ENCODE measurements around the gene LAMA4.

LAMA4 gene

GRCh38 chr6:112286010-112286409 is 31.6 kb upstream of the LAMA4 start:
- Mint-ChIP-seq H3K27me3 (peaks cover 2% of the 10 kb centered on the region), H3K4me1 (peaks cover 9% of the 10 kb centered on the region), H3K27ac (no peak overlapping the region), H3K9me3 (no peaks in the 10 kb centered on the region), H3K36me3 (no peaks in the 10 kb centered on the region), H3K4me3 (no peak overlapping the region)

- Mint-ChIP-seq H3K27me3 (peaks cover 6% of the 10 kb centered on the region), H3K4me1 (peaks cover 9% of the 10 kb centered on the region), H3K36me3 (no peaks in the 10 kb centered on the region), H3K4me3 (no peak overlapping the region), H3K27ac (no peak overlapping the region), H3K9me3 (no peaks in the 10 kb centered on the region)
These were observed 30.2 kb upstream of the LAMA4 start for GRCh38 chr6:112284603-112285002.

- Mint-ChIP-seq H3K36me3 (no peaks in the 10 kb centered on the region), H3K27me3 (peaks cover 6% of the 10 kb centered on the region), H3K4me3 (no peak overlapping the region), H3K27ac (no peak overlapping the region), H3K9me3 (no peaks in the 10 kb centered on the region), H3K4me1 (peaks cover 9% of the 10 kb centered on the region)
These were observed 29.3 kb upstream of the LAMA4 start for GRCh38 chr6:112283621-112284020.

- Mint-ChIP-seq H3K9me3 (no peaks in the 10 kb centered on the region), H3K36me3 (no peaks in the 10 kb centered on the region), H3K27ac (no peak overlapping the region), H3K27me3 (peaks cover 8% of the 10 kb centered on the region), H3K4me3 (no peak overlapping the region), H3K4me1 (peaks cover 9% of the 10 kb centered on the region)
These were observed 27.7 kb upstream of the LAMA4 start for GRCh38 chr6:112281821-112282615.

- Mint-ChIP-seq H3K36me3 (no peaks in the 10 kb centered on the region), H3K27me3 (peaks cover 14% of the 10 kb centered on the region), H3K27ac (no peak overlapping the region), H3K4me1 (no peaks in the 10 kb centered on the region), H3K9me3 (no peaks in the 10 kb centered on the region), H3K4me3 (no peak overlapping the region)
These were observed 24.9 kb upstream of the LAMA4 start for GRCh38 chr6:112279031-112279935.

GRCh38 chr6:112275365-112275764 is 21.0 kb upstream of the LAMA4 start:
- no peaks in the 10 kb centered on the region for H3K36me3 Mint-ChIP-seq
- peaks cover 14% of the 10 kb centered on the region for H3K27me3 Mint-ChIP-seq
- no peaks in the 10 kb centered on the region for H3K4me1 Mint-ChIP-seq
- H3K4me3 Mint-ChIP-seq, result no peak overlapping the region
- H3K9me3 Mint-ChIP-seq, result no peaks in the 10 kb centered on the region
- no peak overlapping the region for H3K27ac Mint-ChIP-seq

- Mint-ChIP-seq H3K27ac (no peak overlapping the region), H3K4me3 (no peak overlapping the region), H3K9me3 (no peaks in the 10 kb centered on the region), H3K4me1 (no peaks in the 10 kb centered on the region), H3K36me3 (no peaks in the 10 kb centered on the region), H3K27me3 (peaks cover 11% of the 10 kb centered on the region)
These were observed 20.4 kb upstream of the LAMA4 start for GRCh38 chr6:112274774-112275173.

GRCh38 chr6:112272799-112273198 is 18.4 kb upstream of the LAMA4 start:
- Mint-ChIP-seq H3K36me3 (no peaks in the 10 kb centered on the region), H3K4me1 (no peaks in the 10 kb centered on the region), H3K27me3 (peaks cover 9% of the 10 kb centered on the region), H3K27ac (no peak overlapping the region), H3K4me3 (no peak overlapping the region), H3K9me3 (no peaks in the 10 kb centered on the region)

- no peaks in the 10 kb centered on the region for H3K9me3 Mint-ChIP-seq
- peaks cover 6% of the 10 kb centered on the region for H3K27me3 Mint-ChIP-seq
- H3K36me3 Mint-ChIP-seq, result no peaks in the 10 kb centered on the region
- no peaks in the 10 kb centered on the region for H3K4me1 Mint-ChIP-seq
- no peak overlapping the region for H3K4me3 Mint-ChIP-seq
- H3K27ac Mint-ChIP-seq, result no peak overlapping the region
These were observed 16.4 kb upstream of the LAMA4 start for GRCh38 chr6:112270756-112271155.

GRCh38 chr6:112269979-112270566 is 15.7 kb upstream of the LAMA4 start:
- H3K27me3 Mint-ChIP-seq, result peaks cover 3% of the 10 kb centered on the region
- no peak overlapping the region for H3K4me3 Mint-ChIP-seq
- no peaks in the 10 kb centered on the region for H3K4me1 Mint-ChIP-seq
- no peaks in the 10 kb centered on the region for H3K9me3 Mint-ChIP-seq
- H3K36me3 Mint-ChIP-seq, result no peaks in the 10 kb centered on the region
- H3K27ac Mint-ChIP-seq, result no peak overlapping the region

- no peaks in the 10 kb centered on the region for H3K4me1 Mint-ChIP-seq
- no peaks in the 10 kb centered on the region for H3K36me3 Mint-ChIP-seq
- no peak overlapping the region for H3K27ac Mint-ChIP-seq
- no peaks in the 10 kb centered on the region for H3K9me3 Mint-ChIP-seq
- H3K27me3 Mint-ChIP-seq, result peaks cover 3% of the 10 kb centered on the region
- no peak overlapping the region for H3K4me3 Mint-ChIP-seq
These were observed 14.7 kb upstream of the LAMA4 start for GRCh38 chr6:112269114-112269513.

- Mint-ChIP-seq H3K4me1 (no peaks in the 10 kb centered on the region), H3K36me3 (no peaks in the 10 kb centered on the region), H3K4me3 (no peak overlapping the region)
These were observed 14.3 kb upstream of the LAMA4 start for GRCh38 chr6:112268654-112269053.

GRCh38 chr6:112268019-112268418 is 13.7 kb upstream of the LAMA4 start:
- Mint-ChIP-seq H3K9me3 (no peaks in the 10 kb centered on the region), H3K36me3 (no peaks in the 10 kb centered on the region), H3K27me3 (no peaks in the 10 kb centered on the region), H3K4me1 (no peaks in the 10 kb centered on the region), H3K27ac (no peak overlapping the region), H3K4me3 (no peak overlapping the region)

More at GRCh38 chr6:112268654-112269053, 14.3 kb upstream of the LAMA4 start:
- peaks cover under 1% of the 10 kb centered on the region for H3K27me3 Mint-ChIP-seq
- H3K27ac Mint-ChIP-seq, result no peak overlapping the region
- H3K9me3 Mint-ChIP-seq, result no peaks in the 10 kb centered on the region

GRCh38 chr6:112266331-112266730 is 12.0 kb upstream of the LAMA4 start:
- Mint-ChIP-seq H3K36me3 (no peaks in the 10 kb centered on the region), H3K27ac (no peak overlapping the region), H3K9me3 (no peaks in the 10 kb centered on the region), H3K4me1 (no peaks in the 10 kb centered on the region), H3K27me3 (no peaks in the 10 kb centered on the region), H3K4me3 (no peak overlapping the region)

GRCh38 chr6:112259337-112259675 is 4.9 kb upstream of the LAMA4 start:
- Mint-ChIP-seq H3K9me3 (no peaks in the 10 kb centered on the region), H3K27ac (no peak overlapping the region), H3K36me3 (no peaks in the 10 kb centered on the region), H3K4me3 (no peak overlapping the region), H3K27me3 (peaks cover 20% of the 10 kb centered on the region), H3K4me1 (peaks cover 7% of the 10 kb centered on the region)

Measured in activated naive CD4-positive, alpha-beta T cell treated with anti-CD3 and anti-CD28 coated beads, Interleukin-2, amount 50 U/mL, for 24 hours (primary cell).